H9 (cell line): ENCODE data around the gene MAPK11. TPM values are rescaled to one million over a fixed set of nuclear protein-coding genes. Genes with fewer than 3 reads are reported as not detected.

ENCODE experiments used
- DNase-seq: peaks from one replicate; pipeline ENCODE4 v3.0.0-alpha.2; 2017
- H2AFZ ChIP-seq: one replicate; pipeline ENCODE4 v1.6.1; 2013; ENCODE audit warnings: mild to moderate bottlenecking, low read length, control low read depth, moderate library complexity
- H2AK5ac ChIP-seq: 2 replicates; pipeline ENCODE4 v1.6.1; 2013; ENCODE audit warnings: low read length, control low read depth, mixed read lengths; ENCODE audit not compliant: insufficient read length
- H2BK120ac ChIP-seq: one replicate; pipeline ENCODE4 v1.6.1; 2013; ENCODE audit warnings: low read depth, mild to moderate bottlenecking, low read length, control low read depth, inconsistent platforms; ENCODE audit not compliant: poor library complexity, severe bottlenecking
- H2BK12ac ChIP-seq: 2 replicates; pipeline ENCODE4 v1.6.1; 2013; ENCODE audit warnings: low read length, control low read depth, mixed read lengths, low read depth; ENCODE audit not compliant: insufficient read length
- H2BK15ac ChIP-seq: 2 replicates; pipeline ENCODE4 v1.6.1; 2013; ENCODE audit warnings: low read depth, low read length, control low read depth
- H2BK20ac ChIP-seq: one replicate; pipeline ENCODE4 v1.6.1; 2013; ENCODE audit warnings: low read depth, mild to moderate bottlenecking, low read length, control low read depth, inconsistent platforms; ENCODE audit not compliant: poor library complexity, severe bottlenecking
- H2BK5ac ChIP-seq: 2 replicates; pipeline ENCODE4 v1.6.1; 2013; ENCODE audit warnings: low read length, control low read depth, mixed read lengths; ENCODE audit not compliant: insufficient read length
- H3K14ac ChIP-seq: 2 replicates; pipeline ENCODE4 v1.6.1; 2013; ENCODE audit warnings: low read length, control low read depth; ENCODE audit not compliant: insufficient read depth
- H3K18ac ChIP-seq: 2 replicates; pipeline ENCODE4 v1.6.1; 2013; ENCODE audit warnings: low read depth, mild to moderate bottlenecking, mixed read lengths, low read length, control low read depth; ENCODE audit not compliant: insufficient read length
- H3K23ac ChIP-seq: 2 replicates; pipeline ENCODE4 v1.6.1; 2013; ENCODE audit warnings: low read length, control low read depth, mixed read lengths, low read depth; ENCODE audit not compliant: insufficient read length
- H3K23me2 ChIP-seq: 2 replicates; pipeline ENCODE4 v1.6.1; 2013; ENCODE audit warnings: low read depth, mild to moderate bottlenecking, mixed read lengths, low read length, control low read depth; ENCODE audit not compliant: insufficient read length, poor library complexity, severe bottlenecking
- H3K27ac ChIP-seq: 2 replicates; pipeline ENCODE4 v1.5.1; 2013; ENCODE audit warnings: low read length, control low read depth, mixed read lengths, low read depth; ENCODE audit not compliant: insufficient read length
- H3K27me3 ChIP-seq: 2 replicates; pipeline ENCODE4 v1.6.1; 2013; ENCODE audit warnings: low read length, control low read depth, inconsistent platforms; ENCODE audit not compliant: insufficient read depth
- H3K4ac ChIP-seq: 2 replicates; pipeline ENCODE4 v1.6.1; 2013; ENCODE audit warnings: low read depth, mild to moderate bottlenecking, control low read depth, inconsistent platforms, low read length, moderate library complexity
- H3K4me1 ChIP-seq: 2 replicates; pipeline ENCODE4 v1.6.1; 2013; ENCODE audit warnings: low read length, control low read depth, inconsistent platforms; ENCODE audit not compliant: insufficient read depth
- H3K4me2 ChIP-seq: 2 replicates; pipeline ENCODE4 v1.6.1; 2013; ENCODE audit warnings: low read length, control low read depth, mixed read lengths; ENCODE audit not compliant: insufficient read length, insufficient read depth
- H3K56ac ChIP-seq: 2 replicates; pipeline ENCODE4 v1.6.1; 2013; ENCODE audit warnings: low read depth, mild to moderate bottlenecking, mixed read lengths, low read length, control low read depth; ENCODE audit not compliant: insufficient read length
- H3K79me1 ChIP-seq: 2 replicates; pipeline ENCODE4 v1.6.1; 2013; ENCODE audit warnings: low read depth, mild to moderate bottlenecking, moderate library complexity, low read length, control low read depth, inconsistent platforms; ENCODE audit not compliant: insufficient read depth, poor library complexity, severe bottlenecking
- H3K79me2 ChIP-seq: 2 replicates; pipeline ENCODE4 v1.6.1; 2013; ENCODE audit warnings: low read length, control low read depth, inconsistent platforms; ENCODE audit not compliant: insufficient read depth
- H3K9ac ChIP-seq: 2 replicates; pipeline ENCODE4 v1.6.1; 2013; ENCODE audit warnings: low read length, control low read depth, mixed read lengths; ENCODE audit not compliant: insufficient read length; ENCODE audit errors: extremely low read depth
- H3K9me3 ChIP-seq: one replicate; pipeline ENCODE4 v1.6.1; 2013; ENCODE audit warnings: low read depth, low read length, inconsistent platforms; ENCODE audit not compliant: control insufficient read depth
- H3T11ph ChIP-seq: one replicate; pipeline ENCODE4 v1.6.1; 2013; ENCODE audit warnings: mild to moderate bottlenecking, low read length, control low read depth, inconsistent platforms
- H4K20me1 ChIP-seq: one replicate; pipeline ENCODE4 v1.6.1; 2013; ENCODE audit not compliant: control insufficient read depth, insufficient read length, insufficient read depth
- H4K5ac ChIP-seq: 2 replicates; pipeline ENCODE4 v1.6.1; 2013; ENCODE audit warnings: low read depth, mild to moderate bottlenecking, mixed read lengths, low read length, control low read depth; ENCODE audit not compliant: insufficient read length
- H4K8ac ChIP-seq: replicated peaks from 2 replicates; pipeline ENCODE4 v1.6.1; 2013; ENCODE audit warnings: low read length, control low read depth, mixed read lengths, low read depth; ENCODE audit not compliant: insufficient read length
- H4K91ac ChIP-seq: 2 replicates; pipeline ENCODE4 v1.6.1; 2013; ENCODE audit warnings: low read depth, mild to moderate bottlenecking, moderate library complexity, mixed read lengths, low read length, control low read depth; ENCODE audit not compliant: insufficient read length
- H3K27ac Mint-ChIP-seq, 3 experiments: 2 replicates in 2 of 3; 3 replicates in 1 of 3; pipeline ENCODE4 v1.8.0; 2020 to 2021; ENCODE audit warnings: mixed read lengths in 3 of 3, mild to moderate bottlenecking in 1 of 3, moderate library complexity in 1 of 3
- H3K27me3 Mint-ChIP-seq: 2 replicates; pipeline ENCODE4 v1.8.0; 2021; ENCODE audit warnings: low read depth, mild to moderate bottlenecking, moderate library complexity, mixed read lengths
- H3K36me3 Mint-ChIP-seq, 3 experiments: 2 replicates in 2 of 3; 3 replicates in 1 of 3; pipeline ENCODE4 v1.8.0; 2020 to 2021; ENCODE audit warnings: low read depth in 3 of 3, mixed read lengths in 3 of 3; ENCODE audit not compliant: insufficient read depth in 1 of 3
- H3K4me1 Mint-ChIP-seq, 2 experiments: 2 replicates each; pipeline ENCODE4 v1.8.0; 2020; ENCODE audit warnings: mixed read lengths in 2 of 2
- H3K4me3 Mint-ChIP-seq, 2 experiments: 2 replicates in 1 of 2; 3 replicates in 1 of 2; pipeline ENCODE4 v1.8.0; 2020 to 2021; ENCODE audit warnings: mild to moderate bottlenecking in 2 of 2, mixed read lengths in 2 of 2, moderate library complexity in 1 of 2
- H3K9me3 Mint-ChIP-seq, 2 experiments: 2 replicates in 1 of 2; 3 replicates in 1 of 2; pipeline ENCODE4 v1.8.0; 2020; ENCODE audit warnings: mild to moderate bottlenecking in 2 of 2, mixed read lengths in 2 of 2, moderate library complexity in 1 of 2
- CTCF ChIP-seq: fragments of 200-600 bp; sonication (generic); conservative IDR thresholded peaks from 3 replicates; pipeline ENCODE4 v1.8.0; 2021; ENCODE audit warnings: antibody characterized with exemption, mild to moderate bottlenecking
- WGBS: extraction: QIAGEN DNeasy Blood & Tissue Kit; methylation state at CpG from one replicate; pipeline ENCODE4 v1.1.7; 2013; ENCODE audit warnings: missing lambda C conversion rate, low lambda C conversion rate, mixed read lengths; ENCODE audit not compliant: insufficient read length; ENCODE audit errors: extremely low coverage; 5-methylcytosine and 5-hydroxymethylcytosine counted together
- total RNA-seq: library from RNA; stranded (reverse); gene quantifications from 2 replicates; pipeline ENCODE4 v1.2.1, GENCODE V29; 2021

MAPK11 gene
- total RNA-seq, 1 experiment from 2014 or later, result 1.5 TPM

GRCh38 chr22:50221410-50222300 lies 48.5 kb downstream of the MAPK11 start:
- H3K9ac ChIP-seq, result no peak overlapping the region
- H2AFZ ChIP-seq, result no peak overlapping the region
- H3K9me3 ChIP-seq, result no peaks in the 10 kb centered on the region
- Mint-ChIP-seq H3K9me3 (no peaks in the 10 kb centered on the region), H3K4me1 (peaks cover 5 to 9% of the 10 kb centered on the region in 2 experiments), H3K4me3 (no peak overlapping the region), H3K36me3 (peaks cover 17 to 67% (median 59%) of the 10 kb centered on the region in 3 experiments), H3K27ac (peak overlapping the region in 1 of 3 experiments; percentile 35; a peak in 1 of 7 replicates), H3K27me3 (no peaks in the 10 kb centered on the region)
- H2BK15ac ChIP-seq, result no peak overlapping the region
- H4K8ac ChIP-seq, result no peak overlapping the region
- WGBS, result no CpG with 5 or more reads among the region's 19 CpGs
- H3K14ac ChIP-seq, result no peak overlapping the region
- no peak overlapping the region for H3K18ac ChIP-seq
- H3K27ac ChIP-seq, result no peak overlapping the region
- H3K4ac ChIP-seq, result no peak overlapping the region
- H3K79me1 ChIP-seq, result no peaks in the 10 kb centered on the region
- H3K4me2 ChIP-seq, result no peak overlapping the region
- H4K20me1 ChIP-seq, result peaks cover 3% of the 10 kb centered on the region
- H2AK5ac ChIP-seq, result no peak overlapping the region
- no peak overlapping the region for H2BK120ac ChIP-seq
- H2BK20ac ChIP-seq, result no peak overlapping the region
- no peak overlapping the region for H4K5ac ChIP-seq
- H3K23ac ChIP-seq, result no peak overlapping the region
- no peak overlapping the region for H4K91ac ChIP-seq
- H3K27me3 ChIP-seq, result no peaks in the 10 kb centered on the region
- DNase-seq, result no peak
- H2BK5ac ChIP-seq, result no peak overlapping the region
- H3K56ac ChIP-seq, result no peak overlapping the region
- H3K23me2 ChIP-seq, result no peaks in the 10 kb centered on the region
- no peak overlapping the region for H3T11ph ChIP-seq
- no peaks in the 10 kb centered on the region for H3K4me1 ChIP-seq
- H3K79me2 ChIP-seq, result no peaks in the 10 kb centered on the region
- no peak overlapping the region for H2BK12ac ChIP-seq
- peak; percentile 47 for TF ChIP-seq CTCF
